Measurements from ENCODE around the gene CXCL10. TPM values are rescaled to one million over a fixed set of nuclear protein-coding genes. Genes with fewer than 3 reads are reported as not detected.
"Not testable (repeated sequence)": the region's sequence is repeated elsewhere in the genome, so short reads cannot be mapped to it uniquely, and the experiment has no call there.

Gene CXCL10
- total and polyA plus RNA-seq, 9 of the 15 experiments (the other 6 are each of a cell fraction or from before 2014, with no cell fraction given): 0.06 to 0.18 (median 0.08) TPM; not detected in 6

DNA sequence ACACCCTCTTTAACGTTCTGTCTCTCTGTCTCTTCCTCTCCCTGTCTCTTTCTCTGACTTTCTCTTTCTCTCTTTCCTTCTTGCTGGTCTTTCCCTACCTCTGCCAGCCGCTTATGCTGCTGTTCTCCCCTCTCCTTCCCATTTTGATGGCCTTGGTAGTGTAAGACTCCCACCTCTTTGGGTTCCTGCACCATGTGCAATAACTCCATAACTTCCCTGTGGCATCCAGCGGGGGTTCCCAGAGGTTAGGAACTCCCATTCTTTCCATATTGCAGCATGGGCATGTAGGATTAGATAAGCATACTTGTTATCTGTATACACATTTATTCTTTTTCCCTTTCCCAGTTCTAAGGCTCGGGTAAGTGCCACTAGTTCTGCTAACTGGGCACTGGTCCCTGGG lies 21.4 kb upstream of the CXCL10 start:
- H3K27me3 ChIP-seq (ENCODE audit: control insufficient read depth in 2 of 2, insufficient read depth in 2 of 2, low read length in 2 of 2); in situ Hi-C loops (cut with MboI); H3K27ac ChIP-seq (ENCODE audit: extremely low read depth, low read depth, low read length); H3K4me2 ChIP-seq (ENCODE audit: insufficient read depth, low read length); ATAC-seq; H3K79me2 ChIP-seq (ENCODE audit: control insufficient read depth, insufficient read depth, low read length); POLR2A ChIA-PET; H3K4me1 ChIP-seq (replicated peaks in 1 of 2; ENCODE audit: control insufficient read depth in 2 of 2, insufficient read depth in 2 of 2, low read length in 2 of 2); FAIRE-seq; CTCF ChIA-PET (ENCODE audit: low intra/inter-chr PET ratio); H3K9me3 ChIP-seq (replicated peaks; ENCODE audit: control insufficient read depth, insufficient read depth, low read depth, low read length); H3K9ac ChIP-seq (ENCODE audit: insufficient read depth in 1 of 2, low read depth in 2 of 2, low read length in 2 of 2); H2AFZ ChIP-seq (ENCODE audit: low read depth, low read length); H3K4me3 ChIP-seq; H4K20me1 ChIP-seq (replicated peaks; ENCODE audit: control insufficient read depth, insufficient read depth, low read length); DNase-seq (ENCODE audit: extremely low read depth in 1 of 4, low spot score in 3 of 4); intact Hi-C loops (cut with micrococcal nuclease); H3K36me3 ChIP-seq (ENCODE audit: control insufficient read depth, insufficient read depth, low read length); H3K9me1 ChIP-seq (ENCODE audit: control insufficient read depth, insufficient read depth, low read length); BruUV-seq (replicated peaks): not testable (repeated sequence)
- 28% methylated on average over 3 of the region's 4 CpGs for WGBS (ENCODE audit: insufficient coverage, low coverage, missing lambda C conversion rate)

DNA sequence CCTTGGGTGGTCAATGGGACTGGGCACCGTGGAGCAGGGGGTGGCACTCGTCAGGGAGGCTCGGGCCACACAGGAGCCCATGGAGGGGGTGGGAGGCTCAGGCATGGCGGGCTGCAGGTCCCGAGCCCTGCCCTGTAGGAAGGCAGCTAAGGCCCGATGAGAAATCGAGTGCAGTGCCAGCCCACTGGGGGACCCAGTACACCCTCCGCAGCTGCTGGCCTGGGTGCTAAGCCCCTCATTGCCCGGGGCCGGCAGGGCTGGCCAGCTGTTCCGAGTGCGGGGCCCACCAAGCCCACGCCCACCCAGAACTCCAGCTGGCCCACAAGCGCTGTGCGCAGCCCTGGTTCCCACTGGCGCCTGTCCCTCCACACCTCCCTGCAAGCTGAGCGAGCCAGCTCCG lies 20.0 kb upstream of the CXCL10 start:
- H3K4me3 ChIP-seq; H3K4me2 ChIP-seq (ENCODE audit: insufficient read depth, low read length); H3K9ac ChIP-seq (ENCODE audit: insufficient read depth in 1 of 2, low read depth in 2 of 2, low read length in 2 of 2); H2AFZ ChIP-seq (ENCODE audit: low read depth, low read length); intact Hi-C loops (cut with micrococcal nuclease); CTCF ChIA-PET (ENCODE audit: low intra/inter-chr PET ratio); H3K4me1 ChIP-seq (replicated peaks in 1 of 2; ENCODE audit: control insufficient read depth in 2 of 2, insufficient read depth in 2 of 2, low read length in 2 of 2); H3K79me2 ChIP-seq (ENCODE audit: control insufficient read depth, insufficient read depth, low read length); ATAC-seq; H4K20me1 ChIP-seq (replicated peaks; ENCODE audit: control insufficient read depth, insufficient read depth, low read length); H3K27ac ChIP-seq (ENCODE audit: extremely low read depth, low read depth, low read length); in situ Hi-C loops (cut with MboI); FAIRE-seq; BruUV-seq (replicated peaks); DNase-seq (ENCODE audit: extremely low read depth in 1 of 4, low spot score in 3 of 4); H3K36me3 ChIP-seq (ENCODE audit: control insufficient read depth, insufficient read depth, low read length); H3K9me3 ChIP-seq (replicated peaks; ENCODE audit: control insufficient read depth, insufficient read depth, low read depth, low read length); H3K9me1 ChIP-seq (ENCODE audit: control insufficient read depth, insufficient read depth, low read length); H3K27me3 ChIP-seq (ENCODE audit: control insufficient read depth in 2 of 2, insufficient read depth in 2 of 2, low read length in 2 of 2): not testable (repeated sequence)
- WGBS (ENCODE audit: insufficient coverage, low coverage, missing lambda C conversion rate): 56% methylated on average over 11 of the region's 18 CpGs
- POLR2A ChIA-PET: interaction anchor here (1.0 kb wide), 1 partner anchor 11 kb away, joined by 3 read pairs; no protein-coding TSS in a partner anchor
- peak; percentile 39 for TF ChIP-seq RBFOX2 (IDR thresholded peaks at IDR 0.05; ENCODE audit: low read depth, low read length)

DNA sequence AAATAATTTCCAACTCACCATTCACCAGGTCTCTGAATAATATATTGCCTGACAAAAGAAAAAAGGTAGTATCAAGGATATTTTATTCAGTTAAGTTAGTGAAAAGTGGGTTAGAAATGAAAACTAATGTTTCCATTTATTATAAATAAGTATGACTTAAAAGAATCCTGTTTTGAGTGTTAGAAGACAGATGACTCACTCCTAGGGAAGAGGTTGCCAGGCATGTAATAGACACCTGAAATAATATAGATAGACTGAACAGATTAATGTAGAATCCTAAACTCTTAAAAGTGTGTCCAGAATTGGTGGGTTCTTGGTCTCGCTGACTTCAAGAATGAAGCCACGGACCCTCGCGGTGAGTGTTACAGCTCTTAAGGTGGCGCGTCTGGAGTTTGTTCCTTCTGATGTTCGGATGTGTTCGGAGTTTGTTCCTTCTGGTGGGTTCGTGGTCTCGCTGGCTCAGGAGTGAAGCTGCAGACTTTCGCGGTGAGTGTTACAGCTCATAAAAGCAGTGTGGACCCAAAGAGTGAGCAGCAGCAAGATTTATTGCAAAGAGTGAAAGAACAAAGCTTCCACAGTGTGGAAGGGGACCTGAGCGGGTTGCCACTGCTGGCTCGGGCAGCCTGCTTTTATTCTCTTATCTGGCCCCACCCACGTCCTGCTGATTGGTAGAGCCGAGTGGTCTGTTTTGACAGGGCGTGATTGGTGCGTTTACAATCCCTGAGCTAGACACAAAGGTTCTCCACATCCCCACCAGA lies 19.1 kb upstream of the CXCL10 start:
- H2AFZ ChIP-seq (ENCODE audit: low read depth, low read length); H3K9me3 ChIP-seq (replicated peaks; ENCODE audit: control insufficient read depth, insufficient read depth, low read depth, low read length); in situ Hi-C loops (cut with MboI); H3K4me1 ChIP-seq (replicated peaks in 1 of 2; ENCODE audit: control insufficient read depth in 2 of 2, insufficient read depth in 2 of 2, low read length in 2 of 2); H4K20me1 ChIP-seq (replicated peaks; ENCODE audit: control insufficient read depth, insufficient read depth, low read length); H3K27ac ChIP-seq (ENCODE audit: extremely low read depth, low read depth, low read length); H3K79me2 ChIP-seq (ENCODE audit: control insufficient read depth, insufficient read depth, low read length); H3K36me3 ChIP-seq (ENCODE audit: control insufficient read depth, insufficient read depth, low read length); intact Hi-C loops (cut with micrococcal nuclease); H3K9ac ChIP-seq (ENCODE audit: insufficient read depth in 1 of 2, low read depth in 2 of 2, low read length in 2 of 2); H3K4me3 ChIP-seq; DNase-seq (ENCODE audit: extremely low read depth in 1 of 4, low spot score in 3 of 4); H3K4me2 ChIP-seq (ENCODE audit: insufficient read depth, low read length); H3K9me1 ChIP-seq (ENCODE audit: control insufficient read depth, insufficient read depth, low read length); FAIRE-seq; CTCF ChIA-PET (ENCODE audit: low intra/inter-chr PET ratio); POLR2A ChIA-PET; H3K27me3 ChIP-seq (ENCODE audit: control insufficient read depth in 2 of 2, insufficient read depth in 2 of 2, low read length in 2 of 2); BruUV-seq (replicated peaks): not testable (repeated sequence)
- 45% methylated on average over 12 of the region's 18 CpGs for WGBS (ENCODE audit: insufficient coverage, low coverage, missing lambda C conversion rate)
- peak; percentile 25; the same call in 1 of the 3 replicates for ATAC-seq

Measured in K562 (cell line).